Measurements from ENCODE around the gene ITGBL1. TPM values are rescaled to one million over a fixed set of nuclear protein-coding genes. Genes with fewer than 3 reads are reported as not detected.

ITGBL1 gene
- total RNA-seq, 2 donors from 2014 or later = not detected

DNA sequence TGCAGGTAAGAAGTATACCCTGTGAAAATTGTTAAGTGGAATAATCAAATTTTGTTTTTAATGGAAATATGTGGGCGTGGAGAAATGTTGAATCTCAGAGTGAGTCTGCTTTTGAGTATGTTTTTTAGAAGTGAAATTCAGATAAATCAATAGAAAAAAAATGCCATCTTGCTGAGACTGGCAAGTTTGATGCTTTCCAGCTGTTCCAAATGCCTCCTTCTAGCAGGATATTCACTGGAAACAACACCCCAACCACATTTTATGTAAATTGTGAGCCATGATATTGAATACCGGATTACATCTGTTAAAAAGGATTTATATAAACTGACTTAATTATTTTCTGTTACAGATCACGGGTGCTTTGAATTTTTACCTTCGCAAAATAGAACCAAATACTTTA, 115.4 kb downstream of the ITGBL1 start:
- no peaks in the 10 kb centered on the region for H3K36me3 ChIP-seq (ENCODE audit: control insufficient read depth, insufficient read depth, low read length)
- no peak overlapping the region for H3K9ac ChIP-seq (ENCODE audit: extremely low read depth, low read length, poor library complexity, severe bottlenecking)
- H3K4me1 Mint-ChIP-seq = peaks cover 6% of the 10 kb centered on the region
- 88 to 100% methylated on average over 1 to 4 of the region's 4 CpGs for WGBS, 2 experiments (ENCODE audit: insufficient coverage in 1 of 2, insufficient read length in 1 of 2)
- H3K4me1 ChIP-seq (ENCODE audit: control insufficient read depth, insufficient read depth, low read length) = no peaks in the 10 kb centered on the region
- no peaks in the 10 kb centered on the region for H3K27me3 Mint-ChIP-seq (ENCODE audit: insufficient read depth)
- no peak for DNase-seq
- TF ChIP-seq, protein P1, sequence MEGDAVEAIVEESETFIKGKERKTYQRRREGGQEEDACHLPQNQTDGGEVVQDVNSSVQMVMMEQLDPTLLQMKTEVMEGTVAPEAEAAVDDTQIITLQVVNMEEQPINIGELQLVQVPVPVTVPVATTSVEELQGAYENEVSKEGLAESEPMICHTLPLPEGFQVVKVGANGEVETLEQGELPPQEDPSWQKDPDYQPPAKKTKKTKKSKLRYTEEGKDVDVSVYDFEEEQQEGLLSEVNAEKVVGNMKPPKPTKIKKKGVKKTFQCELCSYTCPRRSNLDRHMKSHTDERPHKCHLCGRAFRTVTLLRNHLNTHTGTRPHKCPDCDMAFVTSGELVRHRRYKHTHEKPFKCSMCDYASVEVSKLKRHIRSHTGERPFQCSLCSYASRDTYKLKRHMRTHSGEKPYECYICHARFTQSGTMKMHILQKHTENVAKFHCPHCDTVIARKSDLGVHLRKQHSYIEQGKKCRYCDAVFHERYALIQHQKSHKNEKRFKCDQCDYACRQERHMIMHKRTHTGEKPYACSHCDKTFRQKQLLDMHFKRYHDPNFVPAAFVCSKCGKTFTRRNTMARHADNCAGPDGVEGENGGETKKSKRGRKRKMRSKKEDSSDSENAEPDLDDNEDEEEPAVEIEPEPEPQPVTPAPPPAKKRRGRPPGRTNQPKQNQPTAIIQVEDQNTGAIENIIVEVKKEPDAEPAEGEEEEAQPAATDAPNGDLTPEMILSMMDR (conservative IDR thresholded peaks at IDR 0.05) = no peak
- H3K27me3 ChIP-seq (ENCODE audit: control insufficient read depth, insufficient read depth, low read length, poor library complexity, severe bottlenecking) = no peaks in the 10 kb centered on the region
- H3K9me3 Mint-ChIP-seq = no peaks in the 10 kb centered on the region
- no peaks in the 10 kb centered on the region for H3K9me3 ChIP-seq (ENCODE audit: control insufficient read depth, low read length)
- no peak overlapping the region for H3K4me3 ChIP-seq (ENCODE audit: low read length)
- H3K4me3 Mint-ChIP-seq = no peak overlapping the region
- no peak overlapping the region for H3K27ac Mint-ChIP-seq
- H3K36me3 Mint-ChIP-seq (ENCODE audit: low read depth) = no peaks in the 10 kb centered on the region
- H3K27ac ChIP-seq (ENCODE audit: low read depth, low read length) = no peak overlapping the region

DNA sequence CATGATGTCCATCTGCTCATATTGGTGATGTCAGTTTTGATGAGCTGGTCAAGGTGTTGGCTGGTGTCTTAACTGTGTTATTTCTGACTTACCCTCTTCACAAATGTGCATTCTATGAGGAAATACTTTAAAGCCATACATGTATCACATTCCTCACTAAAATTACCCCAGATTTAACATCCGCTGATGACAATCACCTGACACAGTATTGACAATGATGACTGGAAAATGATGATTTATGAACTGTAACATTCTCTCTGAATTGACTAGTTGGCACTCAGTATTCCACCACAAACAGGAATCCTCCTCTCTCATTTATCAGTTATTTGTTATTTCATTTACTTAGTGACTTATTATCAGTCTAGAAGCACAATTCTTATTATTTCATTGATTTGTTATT, 117.3 kb downstream of the ITGBL1 start:
- Histone ChIP-seq H3K27me3 (ENCODE audit: control insufficient read depth, insufficient read depth, low read length, poor library complexity, severe bottlenecking) (no peaks in the 10 kb centered on the region), H3K9me3 (ENCODE audit: control insufficient read depth, low read length) (no peaks in the 10 kb centered on the region), H3K4me3 (ENCODE audit: low read length) (no peak overlapping the region), H3K36me3 (ENCODE audit: control insufficient read depth, insufficient read depth, low read length) (no peaks in the 10 kb centered on the region), H3K27ac (ENCODE audit: low read depth, low read length) (no peak overlapping the region), H3K9ac (ENCODE audit: extremely low read depth, low read length, poor library complexity, severe bottlenecking) (no peak overlapping the region), H3K4me1 (ENCODE audit: control insufficient read depth, insufficient read depth, low read length) (no peaks in the 10 kb centered on the region)
- WGBS, 2 experiments (ENCODE audit: insufficient coverage in 1 of 2, insufficient read length in 1 of 2) = 88% methylated on average over 1 of the region's 1 CpG; no CpG with 5 or more reads in 1 of the 2 experiments
- no peaks in the 10 kb centered on the region for H3K27me3 Mint-ChIP-seq (ENCODE audit: insufficient read depth)
- H3K27ac Mint-ChIP-seq = no peak overlapping the region
- H3K36me3 Mint-ChIP-seq (ENCODE audit: low read depth) = no peaks in the 10 kb centered on the region
- no peak for DNase-seq
- TF ChIP-seq, protein P1 (conservative IDR thresholded peaks at IDR 0.05) = no peak
- H3K4me1 Mint-ChIP-seq = peaks cover 6% of the 10 kb centered on the region
- H3K4me3 Mint-ChIP-seq = no peak overlapping the region
- H3K9me3 Mint-ChIP-seq = no peaks in the 10 kb centered on the region

DNA sequence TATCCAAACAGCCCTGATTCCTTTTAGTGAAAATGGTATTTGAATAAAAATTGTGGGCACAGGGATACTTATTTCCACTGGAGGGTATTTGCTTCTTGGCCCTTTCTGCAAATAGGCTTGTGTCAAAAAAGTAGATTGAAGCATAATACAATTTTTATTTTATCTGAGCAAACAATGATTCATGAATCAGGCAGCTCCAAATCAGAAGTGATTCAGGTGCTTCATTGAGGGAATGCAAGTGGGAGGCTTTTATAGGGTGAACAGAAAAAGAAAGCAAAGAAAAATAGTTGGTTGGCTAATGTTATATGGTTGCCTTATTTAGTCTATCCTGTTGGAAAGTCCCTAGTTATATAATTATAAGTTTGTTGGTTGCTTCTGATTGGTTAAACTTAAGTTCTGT, 117.9 kb downstream of the ITGBL1 start:
- Histone ChIP-seq H3K9me3 (ENCODE audit: control insufficient read depth, low read length) (no peaks in the 10 kb centered on the region), H3K27me3 (ENCODE audit: control insufficient read depth, insufficient read depth, low read length, poor library complexity, severe bottlenecking) (no peaks in the 10 kb centered on the region), H3K27ac (ENCODE audit: low read depth, low read length) (no peak overlapping the region), H3K36me3 (ENCODE audit: control insufficient read depth, insufficient read depth, low read length) (no peaks in the 10 kb centered on the region), H3K9ac (ENCODE audit: extremely low read depth, low read length, poor library complexity, severe bottlenecking) (no peak overlapping the region), H3K4me1 (ENCODE audit: control insufficient read depth, insufficient read depth, low read length) (no peaks in the 10 kb centered on the region), H3K4me3 (ENCODE audit: low read length) (no peak overlapping the region)
- no peak overlapping the region for H3K4me3 Mint-ChIP-seq
- DNase-seq = no peak
- TF ChIP-seq, protein P1 (conservative IDR thresholded peaks at IDR 0.05) = no peak
- peaks cover 6% of the 10 kb centered on the region for H3K4me1 Mint-ChIP-seq
- H3K9me3 Mint-ChIP-seq = no peaks in the 10 kb centered on the region
- H3K36me3 Mint-ChIP-seq (ENCODE audit: low read depth) = no peaks in the 10 kb centered on the region
- no peak overlapping the region for H3K27ac Mint-ChIP-seq
- H3K27me3 Mint-ChIP-seq (ENCODE audit: insufficient read depth) = no peaks in the 10 kb centered on the region

Data from endodermal cell (in vitro differentiated cells).